PFSK-1 (cell line): ENCODE measurements around the gene HELQ.

Experiments
- FOXP2 ChIP-seq: optimal IDR thresholded peaks from 2 replicates; pipeline ENCODE3; 2011; ENCODE audit warnings: borderline replicate concordance, control low read depth, inconsistent platforms; ENCODE audit not compliant: insufficient read depth; ENCODE audit errors: extremely low read length, extremely low read depth
- POLR2AphosphoS5 ChIP-seq: IDR thresholded peaks from 2 replicates; pipeline ENCODE4 v1.6.1; 2012; ENCODE audit warnings: low read depth, mild to moderate bottlenecking, control low read depth, low read length, moderate library complexity
- REST ChIP-seq, 2 experiments: IDR thresholded peaks; 2 replicates each; pipeline versions ENCODE4 v1.6.1 to v1.8.0; 2011 to 2012; ENCODE audit warnings: low read depth in 2 of 2, low read length in 2 of 2, control low read depth in 1 of 2, inconsistent platforms in 1 of 2, mild to moderate bottlenecking in 1 of 2, moderate library complexity in 1 of 2; ENCODE audit not compliant: insufficient read depth in 1 of 2
- SIN3A ChIP-seq: IDR thresholded peaks from 2 replicates; pipeline ENCODE4 v1.6.1; 2012; ENCODE audit warnings: mild to moderate bottlenecking, low read length, moderate library complexity, borderline replicate concordance; ENCODE audit not compliant: insufficient read depth
- TAF1 ChIP-seq: IDR thresholded peaks from 2 replicates; pipeline ENCODE4 v1.6.1; 2012; ENCODE audit warnings: low read length, control low read depth, borderline replicate concordance; ENCODE audit not compliant: insufficient read depth

HELQ gene

DNA sequence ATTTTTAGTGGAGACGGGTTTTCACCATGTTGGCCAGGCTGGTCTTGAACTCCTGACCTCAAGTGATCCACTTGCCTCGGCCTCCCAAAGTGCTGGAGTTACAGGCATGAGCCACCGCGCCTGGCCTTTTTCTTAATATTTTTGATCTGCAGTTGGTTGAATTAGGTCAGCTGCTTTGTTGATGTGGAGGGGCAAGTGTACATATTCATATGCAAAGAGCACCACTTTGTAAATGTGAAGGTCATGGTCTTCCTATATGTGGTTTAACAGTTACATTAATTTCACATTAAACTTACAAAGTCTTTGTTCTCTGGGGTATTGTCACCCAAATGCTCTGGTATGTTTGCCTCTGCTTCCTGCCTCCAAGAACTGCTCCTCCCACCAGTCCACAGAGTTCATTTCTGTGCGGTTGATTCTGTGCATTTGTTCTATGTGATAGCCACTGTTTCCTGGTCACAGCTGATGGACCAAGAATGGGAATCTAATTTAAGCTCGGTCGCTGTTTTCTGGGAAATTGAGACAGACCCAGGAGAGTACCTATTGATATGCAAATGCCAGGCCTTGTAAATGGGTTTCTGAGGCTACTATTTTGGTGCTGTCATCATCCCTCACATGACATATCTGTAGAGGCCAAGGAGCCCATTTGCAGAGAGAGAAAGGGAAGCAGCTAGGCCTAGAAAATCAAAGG lies 94.1 kb downstream of the HELQ start:
- TF ChIP-seq SIN3A (no peak), POLR2AphosphoS5 (no peak), TAF1 (no peak), REST (IDR thresholded peaks at IDR 0.05; ENCODE audit: insufficient read depth in 1 of 2, low read depth in 2 of 2, low read length in 2 of 2) (no peak), FOXP2 (no peak)

DNA sequence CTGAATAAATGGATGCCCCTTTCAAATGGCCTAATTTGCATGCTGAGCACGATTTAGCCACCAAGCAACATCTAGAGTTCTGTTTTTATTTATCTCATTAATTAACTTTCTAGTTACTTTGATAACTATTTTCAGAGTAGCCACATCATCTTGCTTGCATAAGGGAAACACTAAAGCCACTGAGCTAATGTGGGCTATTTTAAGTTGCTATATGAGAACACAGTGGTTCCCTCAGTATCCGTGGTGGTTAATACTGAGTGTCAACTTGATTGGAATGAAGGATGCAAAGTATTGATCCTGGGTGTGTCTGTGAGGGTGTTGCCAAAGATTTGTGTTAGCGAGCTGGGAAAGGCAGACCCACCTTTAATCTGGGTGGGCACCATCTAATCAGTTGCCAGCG lies 95.6 kb downstream of the HELQ start:
- TF ChIP-seq SIN3A, result no peak
- no peak for TF ChIP-seq TAF1
- no peak for TF ChIP-seq POLR2AphosphoS5

GRCh38 chr4:83358410-83358809 lies 97.2 kb downstream of the HELQ start:
- TF ChIP-seq SIN3A, result no peak
- TF ChIP-seq FOXP2, result no peak
- TF ChIP-seq TAF1, result no peak
- no peak for TF ChIP-seq REST (IDR thresholded peaks at IDR 0.05; ENCODE audit: insufficient read depth in 1 of 2, low read depth in 2 of 2, low read length in 2 of 2)
- TF ChIP-seq POLR2AphosphoS5, result no peak
